GM13976 (cell line): ENCODE measurements around the gene IGSF21.

Experiments used
- DNase-seq: peaks from one replicate; pipeline ENCODE4 v3.0.0; 2012; ENCODE audit warnings: low spot score
- in situ Hi-C: fragments of 300-500 bp; cut with MboI; formaldehyde crosslinking; loops from one replicate; pipeline ENCODE4 v1.12.0; 2022; ENCODE audit warnings: low sequenced_read_pairs, mixed read lengths, inconsistent platforms; ENCODE audit not compliant: unreplicated experiment
- TF ChIP-seq, protein P1 (sequence below): IDR thresholded peaks from 2 replicates; pipeline ENCODE4 v1.5.1; 2012; ENCODE audit warnings: borderline replicate concordance, mild to moderate bottlenecking; ENCODE audit not compliant: insufficient read depth; ENCODE audit errors: extremely low read depth, missing control alignments, control extremely low read depth

The IGSF21 gene

GRCh38 chr1:18350747-18351146, 243.1 kb downstream of the IGSF21 start:
- TF ChIP-seq, protein P1, sequence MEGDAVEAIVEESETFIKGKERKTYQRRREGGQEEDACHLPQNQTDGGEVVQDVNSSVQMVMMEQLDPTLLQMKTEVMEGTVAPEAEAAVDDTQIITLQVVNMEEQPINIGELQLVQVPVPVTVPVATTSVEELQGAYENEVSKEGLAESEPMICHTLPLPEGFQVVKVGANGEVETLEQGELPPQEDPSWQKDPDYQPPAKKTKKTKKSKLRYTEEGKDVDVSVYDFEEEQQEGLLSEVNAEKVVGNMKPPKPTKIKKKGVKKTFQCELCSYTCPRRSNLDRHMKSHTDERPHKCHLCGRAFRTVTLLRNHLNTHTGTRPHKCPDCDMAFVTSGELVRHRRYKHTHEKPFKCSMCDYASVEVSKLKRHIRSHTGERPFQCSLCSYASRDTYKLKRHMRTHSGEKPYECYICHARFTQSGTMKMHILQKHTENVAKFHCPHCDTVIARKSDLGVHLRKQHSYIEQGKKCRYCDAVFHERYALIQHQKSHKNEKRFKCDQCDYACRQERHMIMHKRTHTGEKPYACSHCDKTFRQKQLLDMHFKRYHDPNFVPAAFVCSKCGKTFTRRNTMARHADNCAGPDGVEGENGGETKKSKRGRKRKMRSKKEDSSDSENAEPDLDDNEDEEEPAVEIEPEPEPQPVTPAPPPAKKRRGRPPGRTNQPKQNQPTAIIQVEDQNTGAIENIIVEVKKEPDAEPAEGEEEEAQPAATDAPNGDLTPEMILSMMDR, result no peak
- no peak for DNase-seq
- in situ Hi-C loops, result no loop called here

DNA sequence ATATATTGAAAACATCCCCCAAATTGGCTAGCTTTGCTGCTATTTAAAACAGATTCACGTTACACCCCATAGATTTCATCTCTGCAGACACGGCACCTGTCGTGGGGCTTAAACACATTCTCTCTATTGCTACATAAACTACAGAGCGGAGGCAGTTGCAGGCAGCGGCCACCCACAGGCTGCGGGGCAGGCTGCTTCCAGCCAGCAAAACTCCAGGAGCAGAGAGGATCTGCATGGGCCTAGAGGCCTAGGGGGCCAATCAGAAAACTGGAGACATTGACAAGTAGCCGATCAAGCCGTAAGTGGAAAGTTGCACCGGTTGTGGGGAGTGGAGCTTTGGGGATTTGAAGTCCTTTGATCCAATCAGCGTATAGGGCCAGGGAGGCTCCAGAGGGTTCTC, 244.1 kb downstream of the IGSF21 start:
- TF ChIP-seq, protein P1, result no peak
- in situ Hi-C loops, result no loop called here
- DNase-seq, result no peak

DNA sequence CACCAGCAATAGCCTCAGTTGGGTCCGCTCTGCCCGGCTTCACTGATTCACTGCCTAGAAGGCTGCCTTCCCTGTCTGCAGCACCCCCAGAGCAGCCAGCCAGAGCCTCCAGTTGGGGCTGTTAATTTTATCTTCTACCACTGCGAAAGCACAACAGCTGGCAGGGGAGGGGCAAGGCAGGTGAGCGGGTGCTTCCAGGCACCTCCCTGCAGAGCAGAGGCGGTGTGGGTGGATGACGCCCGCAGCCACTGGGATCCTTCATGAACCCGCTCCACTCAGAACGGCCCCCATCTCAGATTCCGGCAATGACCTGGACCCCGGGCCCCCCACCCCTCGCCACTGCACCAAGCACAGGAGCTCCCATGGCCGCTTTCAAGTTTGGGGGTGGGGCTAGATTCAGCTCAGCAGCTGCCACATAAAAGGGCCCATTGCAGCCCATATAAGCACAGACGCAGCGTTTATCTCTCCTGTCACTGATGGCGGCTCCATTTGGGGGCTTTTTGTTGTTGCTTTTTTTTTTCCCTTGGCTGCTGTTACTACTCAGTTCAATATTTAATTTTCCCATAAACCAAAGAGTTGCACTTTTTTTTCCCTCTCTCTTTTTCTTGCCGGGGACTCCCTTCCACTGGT, 245.2 kb downstream of the IGSF21 start:
- in situ Hi-C loops, result no loop called here
- DNase-seq, result no peak
- TF ChIP-seq, protein P1, result no peak

DNA sequence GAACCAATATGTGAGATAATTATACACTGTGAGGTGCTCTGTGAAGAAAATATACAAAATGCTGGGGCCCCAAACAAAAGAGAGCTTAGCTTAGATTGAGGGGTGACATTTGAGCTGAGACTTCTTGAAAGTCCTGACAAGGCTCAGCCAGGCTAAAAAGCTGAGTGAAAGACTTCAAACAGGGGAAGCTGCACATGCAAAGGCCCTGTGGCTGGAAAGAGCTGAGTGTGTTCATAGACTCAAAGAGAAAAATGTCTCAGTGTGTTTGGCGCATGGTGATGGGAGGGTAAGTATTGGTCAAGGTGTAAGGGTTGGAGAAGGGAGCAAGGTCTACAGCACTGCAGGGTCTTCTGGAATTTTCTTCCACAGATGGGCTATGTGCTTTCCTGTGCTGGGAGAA, 245.9 kb downstream of the IGSF21 start:
- DNase-seq, result no peak
- in situ Hi-C loops, result no loop called here
- TF ChIP-seq, protein P1, result no peak

DNA sequence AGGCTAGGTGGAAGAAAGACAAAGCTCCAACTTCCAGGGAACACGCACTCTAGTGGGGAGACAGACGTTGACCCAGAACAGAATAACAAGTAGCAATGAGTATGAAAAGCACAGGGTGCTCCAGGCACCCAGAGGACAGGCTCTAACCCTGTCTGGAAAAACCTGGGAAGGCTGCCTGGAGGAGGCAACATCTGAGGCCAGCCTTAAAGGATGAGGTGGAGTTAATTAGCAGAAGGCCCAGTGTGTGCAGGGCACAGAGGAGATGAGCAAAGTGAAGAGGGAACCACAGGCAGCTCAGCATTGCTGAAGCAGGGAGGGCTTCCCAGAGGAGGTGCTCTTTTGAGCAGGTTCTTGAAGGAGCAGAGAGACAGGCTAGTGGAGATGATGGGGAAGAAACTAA, 246.4 kb downstream of the IGSF21 start:
- TF ChIP-seq, protein P1, result no peak
- no peak for DNase-seq
- in situ Hi-C loops, result no loop called here

GRCh38 chr1:18354612-18355011, 247.0 kb downstream of the IGSF21 start:
- DNase-seq, result no peak
- in situ Hi-C loops, result no loop called here
- TF ChIP-seq, protein P1, result no peak

GRCh38 chr1:18357622-18358230, 250.1 kb downstream of the IGSF21 start:
- in situ Hi-C loops, result no loop called here
- no peak for DNase-seq
- TF ChIP-seq, protein P1, result no peak
